HG03196 (cell line): Measurements from ENCODE around the gene DDIAS.
"Not testable (repeated sequence)": the region's sequence is repeated elsewhere in the genome, so short reads cannot be mapped to it uniquely, and the experiment has no call there.

Experiments used
- ATAC-seq: cut with Tn5 transposase; IDR thresholded peaks from one replicate; pipeline ENCODE4 v1.9.1; 2021; ENCODE audit not compliant: unreplicated experiment

Gene DDIAS, protein sequence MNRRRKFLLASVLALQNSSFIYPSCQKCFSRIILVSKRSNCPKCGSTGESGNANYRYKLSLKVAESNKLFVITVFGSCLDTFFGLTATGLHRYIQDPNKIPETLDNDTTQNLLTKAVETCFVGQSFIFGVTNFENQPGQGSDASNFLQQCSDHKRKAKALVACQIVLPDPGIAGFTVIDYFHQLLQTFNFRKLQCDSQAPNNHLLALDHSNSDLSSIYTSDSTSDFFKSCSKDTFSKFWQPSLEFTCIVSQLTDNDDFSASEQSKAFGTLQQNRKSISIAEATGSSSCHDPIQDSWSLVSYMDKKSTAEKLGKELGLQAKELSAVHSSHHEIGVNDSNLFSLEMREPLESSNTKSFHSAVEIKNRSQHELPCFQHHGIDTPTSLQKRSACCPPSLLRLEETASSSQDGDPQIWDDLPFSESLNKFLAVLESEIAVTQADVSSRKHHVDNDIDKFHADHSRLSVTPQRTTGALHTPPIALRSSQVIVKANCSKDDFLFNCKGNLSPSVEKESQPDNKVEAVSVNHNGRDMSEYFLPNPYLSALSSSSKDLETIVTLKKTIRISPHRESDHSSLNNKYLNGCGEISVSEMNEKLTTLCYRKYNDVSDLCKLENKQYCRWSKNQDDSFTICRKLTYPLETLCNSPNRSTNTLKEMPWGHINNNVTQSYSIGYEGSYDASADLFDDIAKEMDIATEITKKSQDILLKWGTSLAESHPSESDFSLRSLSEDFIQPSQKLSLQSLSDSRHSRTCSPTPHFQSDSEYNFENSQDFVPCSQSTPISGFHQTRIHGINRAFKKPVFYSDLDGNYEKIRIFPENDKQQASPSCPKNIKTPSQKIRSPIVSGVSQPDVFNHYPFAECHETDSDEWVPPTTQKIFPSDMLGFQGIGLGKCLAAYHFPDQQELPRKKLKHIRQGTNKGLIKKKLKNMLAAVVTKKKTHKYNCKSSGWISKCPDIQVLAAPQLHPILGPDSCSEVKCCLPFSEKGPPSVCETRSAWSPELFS

GRCh38 chr11:82901165-82901921 lies at the start of gene DDIAS:
Gene DDIAS (plus strand): TSS chr11:82901736. CDS start chr11:82914739, 13,003 bp downstream.
- ATAC-seq = peak; percentile 70

GRCh38 chr11:82854242-82854641 lies 47.3 kb upstream of the DDIAS start:
- no peak for ATAC-seq

DNA sequence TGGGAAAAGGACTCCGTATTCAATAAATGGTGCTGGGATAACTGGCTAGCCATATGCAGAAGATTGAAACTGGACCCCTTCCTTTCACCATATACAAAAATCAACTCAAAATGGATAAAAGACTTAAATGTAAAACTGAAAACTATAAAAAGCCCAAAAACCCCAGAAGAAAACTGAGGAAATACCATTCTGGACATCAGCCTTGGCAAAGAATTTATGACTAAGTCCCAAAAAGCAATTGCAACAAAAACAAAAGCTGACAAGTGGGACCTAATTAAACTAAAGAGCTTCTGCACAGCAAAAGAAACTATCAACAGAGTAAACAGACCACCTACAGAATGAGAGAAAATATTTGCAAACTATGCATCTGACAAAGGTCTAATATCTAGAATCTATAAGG lies 46.6 kb upstream of the DDIAS start:
- not testable (repeated sequence) for ATAC-seq

GRCh38 chr11:82855616-82856015 lies 45.9 kb upstream of the DDIAS start:
- no peak for ATAC-seq

DNA sequence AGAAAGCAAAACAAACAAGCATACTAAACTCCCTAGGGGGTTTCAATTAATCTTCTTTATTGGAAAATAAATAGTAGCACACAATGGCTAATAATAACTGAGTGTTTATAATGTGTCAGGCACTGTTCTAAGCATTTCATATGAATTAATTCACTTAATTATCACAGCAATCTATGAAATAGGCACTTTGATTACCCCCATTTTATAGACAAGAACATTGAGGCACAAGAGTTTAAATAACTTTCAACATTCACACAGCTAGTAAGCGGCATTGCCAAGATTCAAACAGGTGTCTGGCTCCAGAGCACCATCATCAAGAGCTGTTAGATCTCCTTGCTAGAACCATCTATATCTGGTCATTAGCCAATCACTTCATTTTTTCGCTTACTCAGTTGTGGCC lies 44.4 kb upstream of the DDIAS start:
- no peak for ATAC-seq

DNA sequence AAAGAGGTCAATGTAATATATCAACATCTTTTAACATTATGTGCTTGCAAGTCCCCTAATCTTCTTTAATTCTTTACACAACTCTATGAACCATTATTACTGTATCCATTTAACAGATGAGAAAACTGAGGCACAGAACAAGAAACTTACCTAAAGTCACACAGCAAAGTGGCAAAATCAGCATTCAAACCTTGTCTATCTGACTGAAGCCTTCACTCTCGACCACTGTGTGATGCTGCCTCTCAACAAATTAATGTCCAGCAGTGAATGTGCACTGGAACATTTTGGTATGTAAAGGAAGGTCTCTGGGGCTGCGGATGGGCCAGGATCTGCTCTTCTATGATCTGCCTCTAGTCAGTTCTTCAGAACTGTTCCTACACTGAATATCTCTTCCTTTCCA lies 43.4 kb upstream of the DDIAS start:
- no peak for ATAC-seq

- no peak for ATAC-seq
These were observed 42.9 kb upstream of the DDIAS start for GRCh38 chr11:82858556-82859091.

GRCh38 chr11:82859750-82860149 lies 41.8 kb upstream of the DDIAS start:
- no peak for ATAC-seq

DNA sequence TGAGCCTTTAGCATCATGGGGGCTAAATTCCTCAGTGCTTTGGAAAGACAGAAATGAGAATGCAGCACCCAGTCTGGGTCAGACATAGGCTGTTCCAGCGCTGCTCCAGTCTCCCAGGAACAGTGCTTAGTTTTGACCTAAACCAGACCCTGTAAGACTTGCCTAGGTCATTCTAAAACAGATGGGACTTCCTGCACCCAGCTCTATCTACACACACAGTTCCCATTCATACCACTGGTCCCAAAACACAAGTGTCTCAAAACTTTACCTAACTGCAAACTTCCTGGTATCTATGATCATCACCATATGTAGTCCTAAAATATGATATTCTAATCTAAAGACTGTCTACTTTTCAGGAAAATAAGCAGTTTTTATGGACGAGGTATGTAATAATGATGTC lies 39.2 kb upstream of the DDIAS start:
- ATAC-seq = no peak

DNA sequence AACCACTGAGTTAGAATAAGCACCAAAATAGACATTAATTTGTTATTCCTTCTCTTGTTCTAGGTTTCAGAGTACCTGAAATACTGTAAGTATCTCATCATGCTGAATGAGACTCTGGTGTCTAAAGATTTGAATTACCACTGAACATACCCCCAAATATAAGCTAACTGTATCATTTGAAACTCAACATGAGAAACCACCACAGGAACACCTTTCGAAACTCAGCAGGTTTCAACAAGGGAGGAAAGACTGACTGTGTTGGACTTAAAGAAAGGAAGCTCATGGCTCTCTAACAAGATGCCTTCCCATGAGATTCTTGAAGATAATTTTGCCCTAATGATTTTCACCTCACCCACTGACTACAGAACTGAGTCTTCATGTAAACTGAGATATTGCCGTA lies 38.3 kb upstream of the DDIAS start:
- ATAC-seq = no peak

- no peak for ATAC-seq
These were observed 37.3 kb upstream of the DDIAS start for GRCh38 chr11:82864268-82864667.

- no peak for ATAC-seq
These were observed 35.7 kb upstream of the DDIAS start for GRCh38 chr11:82865841-82866240.

DNA sequence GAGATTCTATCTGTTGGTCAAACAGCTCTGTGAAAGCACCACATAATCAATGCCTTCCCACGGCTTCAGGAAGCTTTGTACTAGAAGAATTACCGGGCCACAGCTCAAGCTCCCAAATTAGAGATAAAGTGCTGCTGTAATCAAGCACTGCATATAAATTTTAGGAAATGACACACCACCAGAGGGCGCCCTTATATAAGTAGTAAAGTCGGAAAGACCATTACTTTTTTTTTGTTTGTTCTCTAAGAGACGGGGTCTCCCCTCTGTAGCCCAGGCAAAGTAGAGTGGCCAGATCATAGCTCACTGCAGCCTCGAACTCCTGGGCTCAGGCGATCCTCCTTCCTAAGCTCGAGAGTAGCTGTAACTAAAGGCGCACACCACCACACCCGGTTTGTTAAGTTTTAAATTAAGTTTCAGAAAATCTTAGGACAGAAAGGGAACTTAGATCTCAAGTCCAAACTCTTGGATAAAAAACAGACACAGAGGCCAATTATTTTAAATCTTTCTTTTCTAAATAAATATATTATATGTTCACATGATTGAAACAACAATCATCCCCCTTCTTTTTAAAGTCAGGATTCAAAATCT lies 33.9 kb upstream of the DDIAS start:
- ATAC-seq = no peak

DNA sequence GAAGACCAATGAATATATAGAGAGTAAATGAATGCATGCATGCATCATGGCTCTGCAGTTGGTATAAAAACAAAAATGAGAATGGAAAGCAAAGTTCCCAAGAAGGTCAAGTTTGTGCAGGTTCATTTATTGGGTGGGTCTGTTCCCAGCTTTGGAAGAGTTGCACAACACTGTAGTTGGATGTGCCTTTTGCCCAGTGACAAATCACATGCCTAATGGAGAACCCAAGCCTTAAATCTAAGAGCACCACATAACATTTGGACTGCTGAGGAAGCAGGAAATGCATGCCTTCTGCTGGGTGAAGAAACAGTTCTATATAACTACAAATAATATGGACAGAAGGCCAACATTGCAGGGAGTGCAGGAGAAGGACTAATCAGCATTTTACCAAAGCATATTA lies 31.9 kb upstream of the DDIAS start:
- ATAC-seq = no peak

- ATAC-seq = no peak
These were observed 29.9 kb upstream of the DDIAS start for GRCh38 chr11:82871646-82872045.

GRCh38 chr11:82872377-82873150 lies 29.0 kb upstream of the DDIAS start:
- no peak for ATAC-seq

- ATAC-seq = no peak
These were observed 27.6 kb upstream of the DDIAS start for GRCh38 chr11:82873919-82874333.

DNA sequence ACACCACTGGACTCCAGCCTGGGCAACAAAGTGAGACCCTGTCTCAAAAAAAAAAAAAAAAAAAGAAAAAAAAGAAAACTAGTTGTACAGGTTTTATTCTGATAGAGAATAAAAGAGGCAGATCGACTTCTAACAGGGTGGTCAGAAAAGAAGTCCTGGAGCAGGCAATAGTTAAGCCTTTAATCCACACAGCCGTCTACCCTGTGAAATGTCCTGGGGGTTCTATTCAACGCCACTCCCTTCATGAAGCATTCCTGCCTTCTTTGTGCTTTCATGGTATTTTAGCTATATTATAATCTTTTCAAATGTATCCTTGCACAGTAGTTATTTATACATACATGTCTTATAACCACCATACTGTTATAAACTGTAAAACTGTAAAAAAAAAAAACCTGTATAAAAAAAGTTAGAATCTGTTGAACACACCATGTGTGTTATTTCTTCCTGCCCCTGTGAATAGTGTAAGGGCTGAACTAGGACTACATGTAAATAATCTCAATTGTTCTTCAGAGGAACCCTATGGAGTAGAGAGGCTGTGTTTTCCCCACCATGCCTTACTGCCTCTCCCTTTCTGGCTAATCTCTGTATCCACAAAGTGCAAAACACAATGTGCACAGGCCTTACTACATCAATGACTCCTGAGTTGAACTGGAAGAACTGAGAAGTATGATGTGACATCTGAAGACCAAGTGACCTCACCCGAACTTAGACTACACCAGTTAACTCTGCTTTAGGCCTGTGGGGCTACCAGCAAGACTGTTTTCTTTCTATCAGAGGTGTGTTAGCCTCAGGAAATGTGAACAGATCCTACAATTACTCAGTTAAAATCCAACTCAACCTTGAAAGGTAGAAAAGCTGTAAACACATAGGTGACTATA lies 26.7 kb upstream of the DDIAS start:
- ATAC-seq = no peak

GRCh38 chr11:82883853-82884252 lies 17.7 kb upstream of the DDIAS start:
- ATAC-seq = no peak
